IMR-90 (cell line): ENCODE measurements around the gene B3GALT6. TPM values are rescaled to one million over a fixed set of nuclear protein-coding genes. Genes with fewer than 3 reads are reported as not detected.

Experiments used
- ATAC-seq: fragments of 200-7000 bp; cut with Tn5 transposase; 2 replicates; pipeline ENCODE4 v1.9.1; 2020; ENCODE audit warnings: low read depth, mild to moderate bottlenecking, moderate library complexity
- BruUV-seq: library from RNA; stranded (reverse); fragments of 400-500 nt; replicated peaks from 2 replicates; lab custom pipeline; 2021; lab: Mats Ljungman, UMichigan
- CTCF ChIA-PET: fragments of 300-600 bp; formaldehyde crosslinking; extraction: SDS; loops from one replicate; lab custom pipeline; 2021; ENCODE audit warnings: antibody characterized with exemption; lab: Yijun Ruan, JAX
- POLR2A ChIA-PET: fragments of 300-600 bp; sonication (Branson Sonifier 250); formaldehyde crosslinking; loops from one replicate; lab custom pipeline; 2022; ENCODE audit warnings: antibody characterized with exemption; ENCODE audit not compliant: unreplicated experiment; lab: Charles Lee
- DNase-seq: peaks from one replicate; pipeline ENCODE4 v3.0.0; 2013
- H2AFZ ChIP-seq: replicated peaks from 2 replicates; pipeline ENCODE3; 2013; ENCODE audit warnings: low read length, mild to moderate bottlenecking; ENCODE audit not compliant: poor library complexity
- H2AK5ac ChIP-seq: 2 replicates; pipeline ENCODE4 v1.6.1; 2013; ENCODE audit warnings: low read depth, low read length, inconsistent platforms
- H2AK9ac ChIP-seq: replicated peaks from 2 replicates; pipeline ENCODE3; 2013; ENCODE audit warnings: mild to moderate bottlenecking, low read depth, low read length, moderate library complexity; ENCODE audit not compliant: poor library complexity
- H2BK120ac ChIP-seq: 2 replicates; pipeline ENCODE4 v1.6.1; 2013; ENCODE audit warnings: low read depth, low read length, inconsistent platforms
- H2BK15ac ChIP-seq: 3 replicates; pipeline ENCODE4 v1.6.1; 2013; ENCODE audit warnings: low read depth, low read length, inconsistent platforms
- H2BK20ac ChIP-seq: 2 replicates; pipeline ENCODE4 v1.6.1; 2013; ENCODE audit warnings: low read depth, mild to moderate bottlenecking, inconsistent platforms, low read length, moderate library complexity
- H2BK5ac ChIP-seq: 2 replicates; pipeline ENCODE4 v1.6.1; 2013; ENCODE audit warnings: mild to moderate bottlenecking, low read depth, low read length, inconsistent platforms; ENCODE audit not compliant: poor library complexity, severe bottlenecking
- H3K14ac ChIP-seq: replicated peaks from 2 replicates; pipeline ENCODE4 v1.6.1; 2013; ENCODE audit warnings: low read depth, low read length, inconsistent platforms
- H3K18ac ChIP-seq: 2 replicates; pipeline ENCODE4 v1.6.1; 2013; ENCODE audit warnings: low read depth, low read length, control low read depth
- H3K23ac ChIP-seq: 2 replicates; pipeline ENCODE4 v1.6.1; 2013; ENCODE audit warnings: low read depth, low read length, inconsistent platforms
- H3K27ac ChIP-seq: 2 replicates; pipeline ENCODE4 v1.5.1; 2013; ENCODE audit warnings: mild to moderate bottlenecking, control low read depth, low read length; ENCODE audit not compliant: insufficient read depth
- H3K27me3 ChIP-seq: 2 replicates; pipeline ENCODE4 v1.6.1; 2013; ENCODE audit warnings: low read length; ENCODE audit not compliant: control insufficient read depth, insufficient read depth
- H3K36me3 ChIP-seq: 2 replicates; pipeline ENCODE4 v1.6.1; 2013; ENCODE audit warnings: low read length, mixed read lengths; ENCODE audit not compliant: control insufficient read depth, insufficient read depth
- H3K4ac ChIP-seq: 2 replicates; pipeline ENCODE4 v1.6.1; 2013; ENCODE audit warnings: low read depth, low read length, inconsistent platforms
- H3K4me1 ChIP-seq: 2 replicates; pipeline ENCODE4 v1.6.1; 2013; ENCODE audit warnings: low read length, mixed read lengths; ENCODE audit not compliant: control insufficient read depth, insufficient read depth
- H3K4me2 ChIP-seq: 2 replicates; pipeline ENCODE4 v1.6.1; 2013; ENCODE audit warnings: low read depth, mild to moderate bottlenecking, control low read depth, low read length, moderate library complexity
- H3K4me3 ChIP-seq: 2 replicates; pipeline ENCODE4 v1.5.1; 2013; ENCODE audit warnings: low read depth, mild to moderate bottlenecking, control low read depth, low read length, moderate library complexity; ENCODE audit not compliant: insufficient read depth
- H3K56ac ChIP-seq: 2 replicates; pipeline ENCODE4 v1.6.1; 2013; ENCODE audit warnings: low read length, inconsistent platforms; ENCODE audit not compliant: insufficient read depth; ENCODE audit errors: extremely low read depth
- H3K79me1 ChIP-seq, 2 experiments: 2 replicates each; pipeline ENCODE4 v1.6.1; 2013; ENCODE audit warnings: low read length in 2 of 2, inconsistent platforms in 1 of 2, low read depth in 1 of 2
- H3K9ac ChIP-seq: 2 replicates; pipeline ENCODE4 v1.6.1; 2013; ENCODE audit warnings: low read depth, low read length, control low read depth
- H3K9me1 ChIP-seq: 2 replicates; pipeline ENCODE4 v1.6.1; 2013; ENCODE audit warnings: low read length, inconsistent platforms; ENCODE audit not compliant: insufficient read depth
- H3K9me3 ChIP-seq: 2 replicates; pipeline ENCODE4 v1.6.1; 2013; ENCODE audit warnings: low read length; ENCODE audit not compliant: control insufficient read depth, insufficient read depth
- H4K20me1 ChIP-seq: 2 replicates; pipeline ENCODE4 v1.6.1; 2013; ENCODE audit warnings: low read length, inconsistent platforms; ENCODE audit not compliant: insufficient read depth
- H4K5ac ChIP-seq: 2 replicates; pipeline ENCODE4 v1.6.1; 2013; ENCODE audit warnings: mild to moderate bottlenecking, low read depth, low read length, control low read depth
- H4K8ac ChIP-seq, 2 experiments: 2 replicates each; pipeline ENCODE4 v1.6.1; 2013; ENCODE audit warnings: low read depth in 2 of 2, low read length in 2 of 2, control low read depth in 1 of 2, inconsistent platforms in 1 of 2
- H4K91ac ChIP-seq: 2 replicates; pipeline ENCODE4 v1.6.1; 2013; ENCODE audit warnings: low read depth, low read length, inconsistent platforms; ENCODE audit not compliant: insufficient read depth
- CEBPB ChIP-seq: IDR thresholded peaks from 2 replicates; pipeline ENCODE4 v1.6.1; 2012; ENCODE audit warnings: low read depth, low read length, improper control_type of control experiment
- CHD1 ChIP-seq: IDR thresholded peaks from 2 replicates; pipeline ENCODE4 v1.6.1; 2012; ENCODE audit warnings: low read depth, low read length, improper control_type of control experiment
- MAZ ChIP-seq: IDR thresholded peaks from 2 replicates; pipeline ENCODE4 v1.6.1; 2012; ENCODE audit warnings: low read depth, mild to moderate bottlenecking, low read length, improper control_type of control experiment, moderate library complexity, borderline replicate concordance
- MXI1 ChIP-seq: IDR thresholded peaks from 2 replicates; pipeline ENCODE4 v1.6.1; 2012; ENCODE audit warnings: low read depth, mild to moderate bottlenecking, low read length, moderate library complexity, borderline replicate concordance
- POLR2A ChIP-seq: IDR thresholded peaks from 2 replicates; pipeline ENCODE4 v1.6.1; 2012; ENCODE audit warnings: mild to moderate bottlenecking, low read depth, low read length
- RAD21 ChIP-seq: IDR thresholded peaks from 2 replicates; pipeline ENCODE4 v1.6.1; 2012; ENCODE audit warnings: low read length, improper control_type of control experiment
- RCOR1 ChIP-seq: IDR thresholded peaks from 2 replicates; pipeline ENCODE4 v1.6.1; 2012; ENCODE audit warnings: mild to moderate bottlenecking, low read length, improper control_type of control experiment; ENCODE audit not compliant: insufficient replicate concordance
- SMC3 ChIP-seq: fragments of 150-350 bp; IDR thresholded peaks from 2 replicates; pipeline ENCODE4 v1.6.1; 2016; ENCODE audit warnings: low read depth, mild to moderate bottlenecking, antibody characterized with exemption, low read length, moderate library complexity
- WGBS, 2 experiments: methylation state at CpG; one replicate each; pipeline versions ENCODE4 v1.1.5 to v1.1.7; 2013; ENCODE audit warnings: missing lambda C conversion rate in 2 of 2; ENCODE audit not compliant: insufficient read length in 1 of 2; ENCODE audit errors: extremely low coverage in 2 of 2; 5-methylcytosine and 5-hydroxymethylcytosine counted together
- dilution Hi-C: fragments of 300-500 bp; cut with HindIII; formaldehyde crosslinking; loops from one replicate; pipeline ENCODE4 v1.14.3; 2018; ENCODE audit warnings: low sequenced_read_pairs; ENCODE audit not compliant: unreplicated experiment
- in situ Hi-C: fragments of 300-500 bp; cut with MboI; formaldehyde crosslinking; loops from 3 replicates; pipeline ENCODE4 v1.14.3; 2019; ENCODE audit warnings: low sequenced_read_pairs, inconsistent platforms, mixed read lengths
- intact Hi-C: fragments of 100-400 bp; cut with micrococcal nuclease; formaldehyde crosslinking; loops from 2 replicates; pipeline ENCODE4 v1.10.0; 2022
- polyA plus RNA-seq, 3 experiments: library from polyadenylated mRNA; depleted of rRNA; stranded (reverse); fragments of >200 nt; gene quantifications; 2 replicates each; pipeline ENCODE4 v1.2.3, GENCODE V29; 2012; ENCODE audit warnings: low replicate concordance in 1 of 3
- total RNA-seq: library from RNA; depleted of rRNA; stranded (reverse); fragments of >200 nt; gene quantifications from 2 replicates; pipeline ENCODE4 v1.2.3, GENCODE V29; 2012
- TF ChIP-seq, protein P1 (sequence below): fragments of 150-350 bp; IDR thresholded peaks from 2 replicates; pipeline ENCODE4 v1.6.1; 2016; ENCODE audit warnings: low read depth, mild to moderate bottlenecking, low read length, moderate library complexity, borderline replicate concordance
- TF ChIP-seq, protein P2 (sequence below): conservative IDR thresholded peaks from 2 replicates; pipeline ENCODE4 v1.5.1; 2012; ENCODE audit warnings: mild to moderate bottlenecking, low read depth, low read length, improper control_type of control experiment
- TF ChIP-seq, protein P3 (sequence below): fragments of 150-350 bp; IDR thresholded peaks from 2 replicates; pipeline ENCODE4 v1.6.1; 2017; ENCODE audit warnings: mild to moderate bottlenecking, antibody characterized with exemption, low read length, low read depth

The B3GALT6 gene
- total and polyA plus RNA-seq, 2 of the 4 experiments (the other 2 are of a cell fraction): 12.2 to 23.0 TPM

DNA sequence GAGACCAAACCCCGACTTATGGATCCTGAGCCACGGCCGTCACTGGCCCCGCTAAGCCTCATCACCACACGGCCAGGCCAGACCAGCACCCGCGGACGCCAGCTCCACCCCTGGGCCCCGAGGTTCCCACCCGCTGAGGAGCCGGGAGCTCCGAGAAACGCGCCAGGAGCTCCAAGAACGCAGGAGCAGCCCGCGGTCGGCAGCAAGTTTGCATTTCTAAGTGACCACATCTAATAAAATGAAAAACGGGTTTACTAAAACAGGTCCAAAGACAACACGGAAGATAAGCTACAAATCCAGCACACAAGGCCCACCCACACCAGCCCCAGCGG, 22.6 kb downstream of the B3GALT6 start:
- Histone ChIP-seq H3K9ac (no peak overlapping the region), H4K8ac (no peak overlapping the region), H2BK20ac (no peak overlapping the region), H3K18ac (no peak overlapping the region), H2BK15ac (no peak overlapping the region), H3K36me3 (peaks cover 65% of the 10 kb centered on the region), H3K27ac (no peak overlapping the region), H3K4me3 (no peak overlapping the region), H3K4me2 (no peak overlapping the region), H4K20me1 (peaks cover 10% of the 10 kb centered on the region), H4K91ac (no peak overlapping the region), H2AFZ (no peak overlapping the region), H3K27me3 (no peaks in the 10 kb centered on the region), H2BK5ac (no peak overlapping the region), H3K4ac (no peak overlapping the region), H3K23ac (no peak overlapping the region), H3K56ac (no peak overlapping the region), H3K4me1 (peaks cover 15% of the 10 kb centered on the region), H3K14ac (no peak overlapping the region), H4K5ac (no peak overlapping the region), H3K9me3 (no peaks in the 10 kb centered on the region), H2BK120ac (no peak overlapping the region), H3K79me1 (peaks cover 12 to 45% of the 10 kb centered on the region in 2 experiments), H3K9me1 (peaks cover 7% of the 10 kb centered on the region), H2AK5ac (no peak overlapping the region), H2AK9ac (no peak overlapping the region)
- in situ Hi-C loops (no loop called here), intact Hi-C loops (no loop called here), dilution Hi-C loops (no loop called here)
- ChIA-PET POLR2A (no interaction called here), CTCF (no interaction called here)
- DNase-seq (no peak), ATAC-seq (no peak)
- 87% methylated on average over 7 of the region's 21 CpGs; no CpG with 5 or more reads in 1 of the 2 experiments for WGBS, 2 experiments
- no TSS peak for BruUV-seq
- TF ChIP-seq CEBPB (no peak), SMC3 (no peak), MXI1 (no peak), MAZ (no peak), POLR2A (no peak), RAD21 (no peak), RCOR1 (no peak), CHD1 (no peak)
- TF ChIP-seq, protein P1, sequence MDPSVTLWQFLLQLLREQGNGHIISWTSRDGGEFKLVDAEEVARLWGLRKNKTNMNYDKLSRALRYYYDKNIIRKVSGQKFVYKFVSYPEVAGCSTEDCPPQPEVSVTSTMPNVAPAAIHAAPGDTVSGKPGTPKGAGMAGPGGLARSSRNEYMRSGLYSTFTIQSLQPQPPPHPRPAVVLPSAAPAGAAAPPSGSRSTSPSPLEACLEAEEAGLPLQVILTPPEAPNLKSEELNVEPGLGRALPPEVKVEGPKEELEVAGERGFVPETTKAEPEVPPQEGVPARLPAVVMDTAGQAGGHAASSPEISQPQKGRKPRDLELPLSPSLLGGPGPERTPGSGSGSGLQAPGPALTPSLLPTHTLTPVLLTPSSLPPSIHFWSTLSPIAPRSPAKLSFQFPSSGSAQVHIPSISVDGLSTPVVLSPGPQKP: no peak
- TF ChIP-seq, protein P2, sequence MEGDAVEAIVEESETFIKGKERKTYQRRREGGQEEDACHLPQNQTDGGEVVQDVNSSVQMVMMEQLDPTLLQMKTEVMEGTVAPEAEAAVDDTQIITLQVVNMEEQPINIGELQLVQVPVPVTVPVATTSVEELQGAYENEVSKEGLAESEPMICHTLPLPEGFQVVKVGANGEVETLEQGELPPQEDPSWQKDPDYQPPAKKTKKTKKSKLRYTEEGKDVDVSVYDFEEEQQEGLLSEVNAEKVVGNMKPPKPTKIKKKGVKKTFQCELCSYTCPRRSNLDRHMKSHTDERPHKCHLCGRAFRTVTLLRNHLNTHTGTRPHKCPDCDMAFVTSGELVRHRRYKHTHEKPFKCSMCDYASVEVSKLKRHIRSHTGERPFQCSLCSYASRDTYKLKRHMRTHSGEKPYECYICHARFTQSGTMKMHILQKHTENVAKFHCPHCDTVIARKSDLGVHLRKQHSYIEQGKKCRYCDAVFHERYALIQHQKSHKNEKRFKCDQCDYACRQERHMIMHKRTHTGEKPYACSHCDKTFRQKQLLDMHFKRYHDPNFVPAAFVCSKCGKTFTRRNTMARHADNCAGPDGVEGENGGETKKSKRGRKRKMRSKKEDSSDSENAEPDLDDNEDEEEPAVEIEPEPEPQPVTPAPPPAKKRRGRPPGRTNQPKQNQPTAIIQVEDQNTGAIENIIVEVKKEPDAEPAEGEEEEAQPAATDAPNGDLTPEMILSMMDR: no peak
- TF ChIP-seq, protein P3, sequence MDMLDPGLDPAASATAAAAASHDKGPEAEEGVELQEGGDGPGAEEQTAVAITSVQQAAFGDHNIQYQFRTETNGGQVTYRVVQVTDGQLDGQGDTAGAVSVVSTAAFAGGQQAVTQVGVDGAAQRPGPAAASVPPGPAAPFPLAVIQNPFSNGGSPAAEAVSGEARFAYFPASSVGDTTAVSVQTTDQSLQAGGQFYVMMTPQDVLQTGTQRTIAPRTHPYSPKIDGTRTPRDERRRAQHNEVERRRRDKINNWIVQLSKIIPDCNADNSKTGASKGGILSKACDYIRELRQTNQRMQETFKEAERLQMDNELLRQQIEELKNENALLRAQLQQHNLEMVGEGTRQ: no peak
